ENCODE results near the gene CLIP2. TPM values are rescaled to one million over a fixed set of nuclear protein-coding genes. Genes with fewer than 3 reads are reported as not detected.

The CLIP2 gene
- total RNA-seq, 2 experiments from 2014 or later = 0.72 to 0.89 TPM

GRCh38 chr7:74256491-74257408 is 32.5 kb upstream of the CLIP2 start:
- Mint-ChIP-seq H3K4me1 (peaks cover 38% of the 10 kb centered on the region), H3K36me3 (ENCODE audit: low read depth) (peaks cover 7% of the 10 kb centered on the region), H3K4me3 (peak overlapping the region; percentile 95), H3K27me3 (no peaks in the 10 kb centered on the region), H3K27ac (peak overlapping the region; percentile 41), H3K9me3 (no peaks in the 10 kb centered on the region)
- DNase-seq = no peak
- POLR2A ChIA-PET = interaction anchor here (0.6 kb wide), 1 partner anchor 56 kb away, joined by 3 read pairs; no protein-coding TSS in a partner anchor
- CTCF ChIA-PET = interaction anchor here (1.0 kb wide), 1 partner anchor 49 kb away, joined by 3 read pairs; no protein-coding TSS in a partner anchor

GRCh38 chr7:74258639-74259038 is 30.6 kb upstream of the CLIP2 start:
- ChIA-PET POLR2A (no interaction called here), CTCF (no interaction called here)
- Mint-ChIP-seq H3K27ac (no peak overlapping the region), H3K4me3 (no peak overlapping the region), H3K27me3 (no peaks in the 10 kb centered on the region), H3K9me3 (no peaks in the 10 kb centered on the region), H3K4me1 (peaks cover 26% of the 10 kb centered on the region), H3K36me3 (ENCODE audit: low read depth) (peaks cover 2% of the 10 kb centered on the region)
- DNase-seq = no peak

- POLR2A ChIA-PET = no interaction called here
- H3K27me3 Mint-ChIP-seq = peaks cover 3% of the 10 kb centered on the region
- H3K9me3 Mint-ChIP-seq = no peaks in the 10 kb centered on the region
- DNase-seq = no peak
- no peaks in the 10 kb centered on the region for H3K36me3 Mint-ChIP-seq (ENCODE audit: low read depth)
- no peaks in the 10 kb centered on the region for H3K4me1 Mint-ChIP-seq
- H3K27ac Mint-ChIP-seq = no peak overlapping the region
- H3K4me3 Mint-ChIP-seq = no peak overlapping the region
- CTCF ChIA-PET = interaction anchor here (0.7 kb wide), 2 partner anchors 13 to 36 kb away, joined by 3 to 4 read pairs; no protein-coding TSS in a partner anchor
These were observed 26.4 kb upstream of the CLIP2 start for GRCh38 chr7:74262639-74263398.

- Mint-ChIP-seq H3K27me3 (peaks cover 8% of the 10 kb centered on the region), H3K9me3 (no peaks in the 10 kb centered on the region), H3K27ac (no peak overlapping the region), H3K36me3 (ENCODE audit: low read depth) (no peaks in the 10 kb centered on the region), H3K4me3 (no peak overlapping the region), H3K4me1 (no peaks in the 10 kb centered on the region)
- CTCF ChIA-PET = interaction anchor here (0.7 to 1.3 kb wide), 2 partner anchors 12 kb away, joined by 3 to 4 read pairs; no protein-coding TSS in a partner anchor
- no peak for DNase-seq
- POLR2A ChIA-PET = no interaction called here
These were observed 25.6 kb upstream of the CLIP2 start for GRCh38 chr7:74263399-74264120.

GRCh38 chr7:74266191-74266963 is 22.8 kb upstream of the CLIP2 start:
- no peaks in the 10 kb centered on the region for H3K36me3 Mint-ChIP-seq (ENCODE audit: low read depth)

GRCh38 chr7:74267756-74268565 is 21.2 kb upstream of the CLIP2 start:
- no peak for DNase-seq
- H3K36me3 Mint-ChIP-seq (ENCODE audit: low read depth) = no peaks in the 10 kb centered on the region
- no peak overlapping the region for H3K27ac Mint-ChIP-seq
- CTCF ChIA-PET = interaction anchor here (0.6 to 1.0 kb wide), 3 partner anchors 15 to 690 kb away, joined by 3 read pairs; partner anchors contain the start of gene TBL2
- H3K27me3 Mint-ChIP-seq = peaks cover 15% of the 10 kb centered on the region
- no peaks in the 10 kb centered on the region for H3K9me3 Mint-ChIP-seq
- POLR2A ChIA-PET = interaction anchor here (0.6 kb wide), 1 partner anchor 343 kb away, joined by 14 read pairs; no protein-coding TSS in a partner anchor
- peaks cover 22% of the 10 kb centered on the region for H3K4me1 Mint-ChIP-seq
- H3K4me3 Mint-ChIP-seq = no peak overlapping the region

More at GRCh38 chr7:74266191-74266963, 22.8 kb upstream of the CLIP2 start:
- Mint-ChIP-seq H3K4me1 (peaks cover 9% of the 10 kb centered on the region), H3K9me3 (no peaks in the 10 kb centered on the region), H3K27ac (no peak overlapping the region), H3K4me3 (no peak overlapping the region), H3K27me3 (peaks cover 15% of the 10 kb centered on the region)
- no peak for DNase-seq
- ChIA-PET POLR2A (no interaction called here), CTCF (no interaction called here)

GRCh38 chr7:74269757-74270277 is 19.4 kb upstream of the CLIP2 start:
- Mint-ChIP-seq H3K9me3 (no peaks in the 10 kb centered on the region), H3K36me3 (ENCODE audit: low read depth) (no peaks in the 10 kb centered on the region), H3K4me1 (peaks cover 22% of the 10 kb centered on the region), H3K27me3 (peaks cover 15% of the 10 kb centered on the region), H3K4me3 (peak overlapping the region; percentile 79), H3K27ac (no peak overlapping the region)
- ChIA-PET POLR2A (no interaction called here), CTCF (interaction anchor here (2.4 kb wide), 1 partner anchor 18 kb away, joined by 12 read pairs; the partner anchor contains the start of gene CLIP2)
- peak; percentile 69 for DNase-seq

- H3K27ac Mint-ChIP-seq = peak overlapping the region; percentile 68
- no peak for DNase-seq
- peaks cover 12% of the 10 kb centered on the region for H3K27me3 Mint-ChIP-seq
- H3K36me3 Mint-ChIP-seq (ENCODE audit: low read depth) = no peaks in the 10 kb centered on the region
- CTCF ChIA-PET = no interaction called here
- no peaks in the 10 kb centered on the region for H3K9me3 Mint-ChIP-seq
- POLR2A ChIA-PET = interaction anchor here (0.6 kb wide), 1 partner anchor 10 kb away, joined by 4 read pairs; no protein-coding TSS in a partner anchor
- no peak overlapping the region for H3K4me3 Mint-ChIP-seq
- peaks cover 22% of the 10 kb centered on the region for H3K4me1 Mint-ChIP-seq
These were observed 17.5 kb upstream of the CLIP2 start for GRCh38 chr7:74271742-74272141.

- DNase-seq = no peak
- Mint-ChIP-seq H3K27me3 (peaks cover 12% of the 10 kb centered on the region), H3K27ac (peak overlapping the region; percentile 12), H3K36me3 (ENCODE audit: low read depth) (no peaks in the 10 kb centered on the region), H3K4me1 (peaks cover 22% of the 10 kb centered on the region), H3K4me3 (no peak overlapping the region), H3K9me3 (no peaks in the 10 kb centered on the region)
- CTCF ChIA-PET = no interaction called here
- POLR2A ChIA-PET = no interaction called here
These were observed 16.7 kb upstream of the CLIP2 start for GRCh38 chr7:74272305-74273038.

- no peak for DNase-seq
- ChIA-PET POLR2A (no interaction called here), CTCF (interaction anchor here (0.6 to 2.3 kb wide), 7 partner anchors 9 to 125 kb away, joined by 3 to 6 read pairs (median 3); partner anchors contain the start of gene CLIP2)
- Mint-ChIP-seq H3K27me3 (no peaks in the 10 kb centered on the region), H3K36me3 (ENCODE audit: low read depth) (no peaks in the 10 kb centered on the region), H3K27ac (no peak overlapping the region), H3K4me3 (no peak overlapping the region), H3K9me3 (no peaks in the 10 kb centered on the region), H3K4me1 (peaks cover 15% of the 10 kb centered on the region)
These were observed 13.8 kb upstream of the CLIP2 start for GRCh38 chr7:74275401-74275881.
